Esophagus muscularis mucosa (tissue), 4 donors: ENCODE results near the gene TSPAN5. TPM values are rescaled to one million over a fixed set of nuclear protein-coding genes. Genes with fewer than 3 reads are reported as not detected.
A peak's percentile ranks its signal among the peaks of the same experiment; 100 is the strongest.

ENCODE experiments used
- DNase-seq: peaks from one replicate; pipeline ENCODE4 v3.0.0-alpha.2; 2017; ENCODE audit errors: extremely low spot score
- H3K27ac ChIP-seq, 4 donors: fragments of 200-600 bp; sonication (generic); replicated peaks in 1 of 4; 1 replicate in 3 of 4; 2 replicates in 1 of 4; pipeline ENCODE4 v1.5.1; 2016 to 2019; ENCODE audit warnings: mild to moderate bottlenecking in 1 of 4
- H3K27me3 ChIP-seq, 4 donors: fragments of 200-600 bp; sonication (generic); one replicate each; pipeline versions ENCODE4 v1.5.1 to v1.6.0; 2016 to 2019
- H3K36me3 ChIP-seq, 4 donors: fragments of 200-600 bp; sonication (generic); one replicate each; pipeline ENCODE4 v1.5.1; 2016 to 2019
- H3K4me1 ChIP-seq, 4 donors: fragments of 200-600 bp; sonication (generic); one replicate each; pipeline ENCODE4 v1.5.1; 2016 to 2019
- H3K4me3 ChIP-seq, 4 donors: fragments of 200-600 bp; sonication (generic); 1 replicate in 2 of 4; 2 replicates in 2 of 4; pipeline ENCODE4 v1.5.1; 2016 to 2019; ENCODE audit warnings: mild to moderate bottlenecking in 4 of 4, moderate library complexity in 1 of 4
- H3K9me3 ChIP-seq, 4 donors: fragments of 200-600 bp; sonication (generic); 1 replicate in 3 of 4; 2 replicates in 1 of 4; pipeline ENCODE4 v1.5.1; 2016 to 2019
- CTCF ChIP-seq, 3 experiments: fragments of 200-600 bp in 2 of 3; fragments of 450-650 bp in 1 of 3; sonication (generic) in 2 of 3; IDR thresholded peaks; one replicate each; pipeline ENCODE4 v1.5.1; 2017 to 2019; ENCODE audit warnings: antibody characterized with exemption in 3 of 3, mild to moderate bottlenecking in 2 of 3, moderate library complexity in 1 of 3
- EP300 ChIP-seq: sonication (generic); formaldehyde crosslinking; IDR thresholded peaks from one replicate; pipeline ENCODE4 v1.6.1; 2017; ENCODE audit warnings: antibody characterized with exemption
- POLR2A ChIP-seq: fragments of 450-650 bp; IDR thresholded peaks from one replicate; pipeline ENCODE4 v1.6.1; 2017; ENCODE audit warnings: antibody characterized with exemption, moderate library complexity, mild to moderate bottlenecking, low read depth
- POLR2AphosphoS5 ChIP-seq, 2 donors: sonication (generic); formaldehyde crosslinking; IDR thresholded peaks; one replicate each; pipeline ENCODE4 v1.6.1; 2017; ENCODE audit warnings: antibody characterized with exemption in 2 of 2
- WGBS: methylation state at CpG from one replicate; pipeline ENCODE4 v1.1.5; 2018; 5-methylcytosine and 5-hydroxymethylcytosine counted together
- intact Hi-C: fragments of 100-400 bp; cut with DNase I; formaldehyde crosslinking; loops from one replicate; pipeline ENCODE4 v1.15.1; 2023
- total RNA-seq, 4 donors: library from RNA; depleted of rRNA; stranded (reverse); fragments of >200 nt; gene quantifications; one replicate each; pipeline versions ENCODE4 v1.1.0 to v1.2.1, GENCODE V29; 2016

TSPAN5 gene
- total RNA-seq, 4 donors from 2014 or later = 9.1 to 16.8 (median 13.3) TPM

GRCh38 chr4:98446499-98447375 lies 211.7 kb downstream of the TSPAN5 start:
- no peaks in the 10 kb centered on the region for H3K9me3 ChIP-seq
- H3K36me3 ChIP-seq = peaks cover 0 to 23% (median 14%) of the 10 kb centered on the region in 4 donors
- TF ChIP-seq POLR2AphosphoS5 (IDR thresholded peaks at IDR 0.05) (peak in 1 of 2 donors; percentile 23), EP300 (peak; percentile 30), CTCF (IDR thresholded peaks at IDR 0.05) (no peak)
- no peak overlapping the region for H3K4me3 ChIP-seq
- 79% methylated on average over 10 of the region's 10 CpGs for WGBS
- no peaks in the 10 kb centered on the region for H3K4me1 ChIP-seq
- intact Hi-C loops = no loop called here
- H3K27ac ChIP-seq = peak overlapping the region in 1 of 4 donors; percentile 26
- no peaks in the 10 kb centered on the region for H3K27me3 ChIP-seq
- DNase-seq = peak; percentile 70

- Histone ChIP-seq H3K4me1 (no peaks in the 10 kb centered on the region), H3K4me3 (no peak overlapping the region), H3K36me3 (peaks cover 0 to 29% (median 21%) of the 10 kb centered on the region in 4 donors), H3K9me3 (no peaks in the 10 kb centered on the region), H3K27ac (no peak overlapping the region), H3K27me3 (no peaks in the 10 kb centered on the region)
- TF ChIP-seq POLR2AphosphoS5 (IDR thresholded peaks at IDR 0.05) (no peak), EP300 (no peak)
- no peak for DNase-seq
- intact Hi-C loops = no loop called here
Observed at GRCh38 chr4:98444371-98444770, 214.0 kb downstream of the TSPAN5 start.

- Histone ChIP-seq H3K27ac (no peak overlapping the region), H3K36me3 (peaks cover 6 to 39% (median 24%) of the 10 kb centered on the region in 4 donors), H3K27me3 (no peaks in the 10 kb centered on the region), H3K4me1 (no peaks in the 10 kb centered on the region), H3K9me3 (no peaks in the 10 kb centered on the region), H3K4me3 (no peak overlapping the region)
- TF ChIP-seq POLR2A = no peak
- no peak for DNase-seq
- intact Hi-C loops = no loop called here
- WGBS = 97% methylated on average over 6 of the region's 6 CpGs
Observed at GRCh38 chr4:98434816-98435215, 223.6 kb downstream of the TSPAN5 start.

- Histone ChIP-seq H3K9me3 (no peaks in the 10 kb centered on the region), H3K4me1 (no peaks in the 10 kb centered on the region), H3K27me3 (no peaks in the 10 kb centered on the region), H3K36me3 (peaks cover 6 to 39% (median 24%) of the 10 kb centered on the region in 4 donors), H3K27ac (no peak overlapping the region), H3K4me3 (no peak overlapping the region)
- no peak for TF ChIP-seq CTCF (IDR thresholded peaks at IDR 0.05)
- no peak for TF ChIP-seq EP300
- TF ChIP-seq POLR2A = no peak
- TF ChIP-seq POLR2AphosphoS5 (IDR thresholded peaks at IDR 0.05) = no peak
- no peak for DNase-seq
- intact Hi-C loops = no loop called here
- 90% methylated on average over 1 of the region's 1 CpG for WGBS
Observed at GRCh38 chr4:98433691-98434090, 224.7 kb downstream of the TSPAN5 start.

- Histone ChIP-seq H3K9me3 (no peaks in the 10 kb centered on the region), H3K27me3 (no peaks in the 10 kb centered on the region), H3K4me3 (no peak overlapping the region), H3K36me3 (peaks cover 6 to 24% (median 14%) of the 10 kb centered on the region in 4 donors), H3K4me1 (no peaks in the 10 kb centered on the region), H3K27ac (no peak overlapping the region)
- DNase-seq = no peak
- TF ChIP-seq POLR2AphosphoS5 (IDR thresholded peaks at IDR 0.05) = no peak
- no peak for TF ChIP-seq POLR2A
- no peak for TF ChIP-seq EP300
- TF ChIP-seq CTCF (IDR thresholded peaks at IDR 0.05) = no peak
- intact Hi-C loops = no loop called here
- WGBS = 63% methylated on average over 4 of the region's 4 CpGs
Observed at GRCh38 chr4:98430708-98431403, 227.6 kb downstream of the TSPAN5 start.
